22Rv1 (cell line): ENCODE data around the gene PTBP1.

Experiments used
- H3K27ac ChIP-seq: fragments of 450-650 bp; 2 replicates; pipeline ENCODE4 v1.5.1; 2017
- ZFX ChIP-seq: fragments of 450-650 bp; IDR thresholded peaks from 2 replicates; pipeline ENCODE4 v1.6.1; 2017; ENCODE audit warnings: antibody characterized with exemption, borderline replicate concordance
- TF ChIP-seq, protein P1 (sequence below): fragments of 450-650 bp; IDR thresholded peaks from 2 replicates; pipeline ENCODE4 v1.5.1; 2017; ENCODE audit warnings: mild to moderate bottlenecking

The PTBP1 gene

DNA sequence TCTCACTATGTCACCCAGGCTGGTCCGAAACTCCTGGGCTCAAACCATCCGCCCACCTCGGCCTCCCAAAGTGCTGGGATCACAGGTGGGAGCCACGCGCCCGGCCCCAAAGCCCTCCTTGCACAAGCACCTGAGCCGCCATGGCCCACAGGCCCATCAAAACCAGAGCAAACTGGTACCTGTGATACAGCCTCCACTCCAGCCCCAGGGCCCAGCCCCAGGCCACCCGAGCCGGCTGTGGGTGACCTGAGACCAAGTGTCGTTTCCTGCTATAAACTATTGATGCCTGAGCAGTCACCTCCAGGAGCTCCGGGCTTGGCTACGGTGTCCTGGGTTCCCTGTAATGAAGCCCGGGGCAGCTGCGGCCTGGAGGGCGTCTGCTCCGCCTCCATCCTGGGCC is 9.7 kb upstream of the PTBP1 start:
- TF ChIP-seq, protein P1, sequence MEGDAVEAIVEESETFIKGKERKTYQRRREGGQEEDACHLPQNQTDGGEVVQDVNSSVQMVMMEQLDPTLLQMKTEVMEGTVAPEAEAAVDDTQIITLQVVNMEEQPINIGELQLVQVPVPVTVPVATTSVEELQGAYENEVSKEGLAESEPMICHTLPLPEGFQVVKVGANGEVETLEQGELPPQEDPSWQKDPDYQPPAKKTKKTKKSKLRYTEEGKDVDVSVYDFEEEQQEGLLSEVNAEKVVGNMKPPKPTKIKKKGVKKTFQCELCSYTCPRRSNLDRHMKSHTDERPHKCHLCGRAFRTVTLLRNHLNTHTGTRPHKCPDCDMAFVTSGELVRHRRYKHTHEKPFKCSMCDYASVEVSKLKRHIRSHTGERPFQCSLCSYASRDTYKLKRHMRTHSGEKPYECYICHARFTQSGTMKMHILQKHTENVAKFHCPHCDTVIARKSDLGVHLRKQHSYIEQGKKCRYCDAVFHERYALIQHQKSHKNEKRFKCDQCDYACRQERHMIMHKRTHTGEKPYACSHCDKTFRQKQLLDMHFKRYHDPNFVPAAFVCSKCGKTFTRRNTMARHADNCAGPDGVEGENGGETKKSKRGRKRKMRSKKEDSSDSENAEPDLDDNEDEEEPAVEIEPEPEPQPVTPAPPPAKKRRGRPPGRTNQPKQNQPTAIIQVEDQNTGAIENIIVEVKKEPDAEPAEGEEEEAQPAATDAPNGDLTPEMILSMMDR, result no peak
- no peak for TF ChIP-seq ZFX
- no peak overlapping the region for H3K27ac ChIP-seq

DNA sequence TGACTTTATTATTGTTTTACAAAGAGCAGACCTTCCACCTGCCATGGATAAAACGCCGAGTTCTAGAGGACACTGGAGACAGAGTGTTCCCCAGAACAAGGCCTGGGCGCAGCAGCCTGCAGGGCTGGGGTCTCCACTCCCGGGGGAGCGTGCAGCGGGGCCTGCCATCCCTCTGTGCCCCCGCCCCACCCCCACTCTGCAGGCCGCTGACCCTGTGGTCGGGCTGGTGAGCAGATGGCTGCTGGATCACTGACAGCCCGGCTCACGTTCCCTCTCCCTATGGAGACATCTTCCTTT is 8.6 kb upstream of the PTBP1 start:
- TF ChIP-seq, protein P1, result no peak
- no peak for TF ChIP-seq ZFX
- no peak overlapping the region for H3K27ac ChIP-seq

DNA sequence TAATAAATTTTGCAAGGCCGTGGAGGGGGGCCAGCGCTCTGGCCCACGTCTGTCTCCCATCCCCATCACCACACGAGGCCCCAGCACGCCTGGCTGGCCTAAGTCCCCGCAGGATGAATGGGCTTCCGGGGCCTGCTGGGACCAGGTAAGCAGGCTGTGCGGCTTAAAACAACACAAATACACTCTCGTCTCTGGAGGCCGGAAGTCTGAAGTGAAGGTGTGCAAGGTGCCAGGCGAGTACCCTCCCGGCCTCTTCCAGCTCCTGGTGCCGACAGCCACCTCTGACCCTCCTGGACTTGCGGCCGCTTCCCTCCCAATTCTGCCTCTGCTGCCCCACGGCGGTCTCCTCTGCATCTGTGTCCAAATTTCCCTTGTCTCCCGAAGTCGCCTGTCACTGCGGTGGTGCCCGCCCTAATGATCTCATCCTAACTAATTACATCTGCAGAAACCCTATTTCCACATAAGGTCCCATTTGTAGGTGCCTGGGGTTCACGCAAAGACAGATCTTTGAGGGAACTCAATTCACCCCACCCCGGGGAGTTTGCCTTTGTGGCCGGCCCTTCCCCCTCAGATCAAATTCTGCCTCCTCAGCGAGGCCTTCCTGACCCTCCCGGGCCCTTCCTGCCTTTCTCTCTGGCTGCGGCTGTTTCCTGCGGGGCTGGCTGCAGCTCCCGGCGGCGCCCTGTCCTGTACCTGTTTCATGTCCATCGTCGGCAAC is 8.1 kb upstream of the PTBP1 start:
- H3K27ac ChIP-seq, result no peak overlapping the region

DNA sequence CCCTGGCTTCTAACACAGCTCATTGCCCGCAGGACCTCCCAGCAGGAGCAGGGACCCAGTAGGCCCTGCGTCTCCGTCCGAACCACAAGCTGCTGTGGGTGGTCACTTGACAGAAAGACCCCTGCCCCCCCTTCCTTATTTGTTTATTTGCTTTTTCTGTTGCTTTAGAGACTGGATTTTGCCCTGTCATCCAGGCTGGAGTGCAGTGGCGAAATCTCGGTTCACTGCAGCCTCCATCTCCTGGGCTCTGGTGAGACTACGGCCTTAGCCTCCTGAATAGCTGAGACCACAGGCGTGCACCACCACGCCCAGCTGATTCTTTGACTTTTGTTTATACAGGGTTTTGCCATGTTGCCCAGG is 7.6 kb upstream of the PTBP1 start:
- H3K27ac ChIP-seq, result no peak overlapping the region
- TF ChIP-seq, protein P1, result no peak
- TF ChIP-seq ZFX, result no peak

More for the DNA sequence above, 8.1 kb upstream of the PTBP1 start:
- TF ChIP-seq, protein P1, result no peak
- no peak for TF ChIP-seq ZFX

DNA sequence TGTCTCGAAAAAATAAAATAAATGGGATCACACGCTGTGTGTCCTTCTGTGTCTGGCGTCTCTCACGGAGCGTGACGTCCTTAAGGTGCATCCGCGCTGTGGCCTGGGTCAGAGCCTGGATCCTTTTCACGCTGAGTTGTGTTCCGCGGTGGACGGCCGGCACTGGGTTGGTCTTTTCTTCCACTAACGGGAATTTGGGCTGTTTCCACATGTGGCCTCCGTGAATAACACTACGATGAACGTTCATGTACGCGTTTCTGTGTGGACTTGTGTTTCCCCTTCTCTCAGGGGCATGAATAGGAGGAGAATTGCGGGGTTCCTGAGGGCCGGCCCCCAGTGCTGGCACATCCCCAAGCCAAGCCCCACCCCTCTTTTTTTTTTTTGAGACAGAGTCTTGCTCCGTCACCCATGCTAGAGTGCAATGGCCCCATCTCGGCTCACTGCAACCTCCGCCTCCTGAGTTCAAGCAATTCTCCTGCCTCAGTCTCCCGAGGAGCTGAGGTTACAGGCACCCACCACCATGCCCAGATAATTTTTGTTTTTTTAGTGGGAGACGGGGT is 6.2 kb upstream of the PTBP1 start:
- TF ChIP-seq, protein P1, result no peak
- no peak for TF ChIP-seq ZFX
- H3K27ac ChIP-seq, result no peak overlapping the region

DNA sequence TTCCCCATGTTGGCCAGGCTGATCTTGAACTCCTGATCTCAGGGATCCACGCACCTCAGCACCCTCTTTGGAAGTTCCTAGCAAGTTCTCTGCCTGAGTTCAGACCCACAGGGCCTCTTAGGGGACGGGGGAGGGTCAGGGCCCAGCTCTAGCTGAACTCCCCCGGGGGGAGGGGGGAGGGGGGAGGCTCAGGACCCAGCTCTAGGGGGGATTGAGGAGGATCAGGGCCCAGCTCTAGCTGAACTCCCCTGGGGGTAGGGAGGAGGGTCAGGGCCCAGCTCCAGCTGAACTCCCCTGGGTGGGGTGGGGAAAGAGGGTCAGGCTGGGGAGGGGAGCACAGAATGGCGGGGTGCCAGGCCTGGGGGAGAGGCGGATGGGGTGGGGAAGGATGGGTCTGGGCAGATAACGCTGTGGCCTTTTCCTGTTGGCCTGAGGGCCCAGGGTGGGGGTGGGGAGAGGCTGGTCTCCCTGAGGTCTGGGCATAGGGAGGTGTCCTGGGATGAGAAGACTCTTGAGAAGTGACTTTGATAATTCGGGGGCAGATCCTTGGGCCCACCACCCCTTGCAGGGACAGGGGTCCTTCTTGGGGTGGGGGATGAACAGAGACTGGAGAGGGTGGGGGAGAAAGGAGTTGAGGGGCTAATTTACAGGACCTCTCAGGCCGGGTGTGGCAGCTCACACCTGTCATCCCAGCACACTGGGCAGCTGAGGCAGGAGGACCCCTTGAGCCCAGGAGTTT is 5.5 kb upstream of the PTBP1 start:
- H3K27ac ChIP-seq, result no peak overlapping the region

More for the DNA sequence above, 5.5 kb upstream of the PTBP1 start:
- TF ChIP-seq, protein P1, result no peak
- no peak for TF ChIP-seq ZFX
